Iris pigment epithelial cell (primary cell): Measurements from ENCODE around the gene SCARF2.

Experiments
- DNase-seq: peaks from one replicate; pipeline ENCODE4 v3.0.0-alpha.2; 2011; ENCODE audit warnings: low read depth

Gene SCARF2

GRCh38 chr22:20408891-20409290 is 28.7 kb downstream of the SCARF2 start:
- DNase-seq, result no peak

GRCh38 chr22:20407829-20408228 is 29.8 kb downstream of the SCARF2 start:
- DNase-seq, result no peak

GRCh38 chr22:20406686-20407408 is 30.8 kb downstream of the SCARF2 start:
- DNase-seq, result no peak

- DNase-seq, result no peak
Measured at GRCh38 chr22:20405931-20406685, 31.5 kb downstream of the SCARF2 start.

GRCh38 chr22:20405291-20405930 is 32.2 kb downstream of the SCARF2 start:
- DNase-seq, result no peak

GRCh38 chr22:20404881-20405280 is 32.7 kb downstream of the SCARF2 start:
- no peak for DNase-seq

GRCh38 chr22:20403779-20404140 is 33.9 kb downstream of the SCARF2 start:
- no peak for DNase-seq

- DNase-seq, result no peak
Measured at GRCh38 chr22:20402960-20403778, 34.5 kb downstream of the SCARF2 start.

- DNase-seq, result no peak
Measured at GRCh38 chr22:20401376-20402014, 36.1 kb downstream of the SCARF2 start.

- no peak for DNase-seq
Measured at GRCh38 chr22:20400606-20401375, 36.8 kb downstream of the SCARF2 start.

GRCh38 chr22:20399866-20400605 is 37.6 kb downstream of the SCARF2 start:
- DNase-seq, result no peak

GRCh38 chr22:20398420-20398819 is 39.2 kb downstream of the SCARF2 start:
- DNase-seq, result no peak

GRCh38 chr22:20397498-20397897 is 40.1 kb downstream of the SCARF2 start:
- no peak for DNase-seq

GRCh38 chr22:20396639-20397038 is 41.0 kb downstream of the SCARF2 start:
- DNase-seq, result peak; percentile 32

- no peak for DNase-seq
Measured at GRCh38 chr22:20395907-20396287, 41.7 kb downstream of the SCARF2 start.

GRCh38 chr22:20395181-20395906 is 42.3 kb downstream of the SCARF2 start:
- DNase-seq, result no peak

- DNase-seq, result peak; percentile 92
Measured at GRCh38 chr22:20393705-20394476, 43.7 kb downstream of the SCARF2 start, which contains the start of gene ZNF74. Gene ZNF74, plus strand, starts transcription at chr22:20394151. Its CDS starts 478 bp downstream, at chr22:20394629.

GRCh38 chr22:20392983-20393704 is 44.5 kb downstream of the SCARF2 start:
- no peak for DNase-seq
